ENCODE data around the gene PLXNC1. TPM values are rescaled to one million over a fixed set of nuclear protein-coding genes. Genes with fewer than 3 reads are reported as not detected.

The PLXNC1 gene
- total and polyA plus RNA-seq, 4 donors, result 1.7 to 70.0 (median 36.3) TPM

- no peak for DNase-seq
Measured at GRCh38 chr12:94225506-94225905, 77.1 kb downstream of the PLXNC1 start.

DNA sequence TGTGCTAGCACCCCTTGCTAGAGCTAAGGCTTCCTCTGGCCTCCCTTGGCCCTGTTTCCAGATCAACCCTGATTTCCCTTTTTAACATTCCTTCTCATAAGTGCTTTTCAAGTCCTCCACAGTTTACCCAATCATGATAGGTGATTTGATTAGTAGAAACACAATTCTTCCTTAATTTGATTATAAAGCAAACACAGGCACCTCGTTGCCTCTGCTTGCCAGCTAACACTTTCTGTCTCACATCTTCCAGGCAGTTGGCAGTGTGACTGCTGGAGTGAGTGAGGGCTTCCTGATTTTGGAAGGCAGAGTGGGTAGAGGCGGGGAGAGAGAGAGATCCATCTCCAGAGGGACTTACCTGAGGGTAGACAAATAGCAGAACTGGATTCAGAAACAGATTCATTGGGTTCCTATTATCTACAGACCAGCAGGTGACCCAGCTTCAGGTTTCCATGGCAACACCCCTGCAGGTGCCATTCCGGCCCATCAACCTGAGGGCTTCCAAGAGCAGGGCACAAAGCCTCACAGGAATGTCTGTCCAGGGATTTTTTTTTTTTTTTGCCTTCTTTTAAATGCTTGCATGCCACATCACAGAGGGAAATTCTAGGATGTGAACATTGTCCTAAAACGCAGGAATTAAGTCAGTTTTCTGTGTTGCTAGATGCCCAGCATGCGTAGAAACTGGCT, 77.7 kb downstream of the PLXNC1 start:
- no peak overlapping the region for H3K9ac ChIP-seq (ENCODE audit: insufficient read depth in 1 of 2, low read length in 2 of 2)
- H3K4me1 ChIP-seq (ENCODE audit: control insufficient read depth in 5 of 5, insufficient read depth in 5 of 5, low read length in 5 of 5), result peaks cover 0 to 1% (median 0%) of the 10 kb centered on the region in 5 donors
- 83 to 87% methylated on average over 5 of the region's 5 CpGs for WGBS, 2 donors
- H3K4me3 ChIP-seq, result no peak overlapping the region
- H3K36me3 ChIP-seq (ENCODE audit: control insufficient read depth in 4 of 4, insufficient read depth in 4 of 4, low read length in 4 of 4), result peaks cover 0 to 2% (median 0%) of the 10 kb centered on the region in 4 donors
- H3K27ac ChIP-seq (ENCODE audit: low read depth in 1 of 2, low read length in 1 of 2), result no peak overlapping the region
- no peaks in the 10 kb centered on the region for H3K9me3 ChIP-seq (ENCODE audit: control insufficient read depth in 4 of 4, insufficient read depth in 3 of 4, low read length in 3 of 4)
- DNase-seq, result peak in 1 of 3 donors; percentile 13
- no peak for ATAC-seq (ENCODE audit: insufficient read depth, low FRiP score)
- H3K27me3 ChIP-seq (ENCODE audit: control insufficient read depth in 3 of 3, insufficient read depth in 3 of 3, low read length in 2 of 3), result no peaks in the 10 kb centered on the region
- TF ChIP-seq, protein P1, sequence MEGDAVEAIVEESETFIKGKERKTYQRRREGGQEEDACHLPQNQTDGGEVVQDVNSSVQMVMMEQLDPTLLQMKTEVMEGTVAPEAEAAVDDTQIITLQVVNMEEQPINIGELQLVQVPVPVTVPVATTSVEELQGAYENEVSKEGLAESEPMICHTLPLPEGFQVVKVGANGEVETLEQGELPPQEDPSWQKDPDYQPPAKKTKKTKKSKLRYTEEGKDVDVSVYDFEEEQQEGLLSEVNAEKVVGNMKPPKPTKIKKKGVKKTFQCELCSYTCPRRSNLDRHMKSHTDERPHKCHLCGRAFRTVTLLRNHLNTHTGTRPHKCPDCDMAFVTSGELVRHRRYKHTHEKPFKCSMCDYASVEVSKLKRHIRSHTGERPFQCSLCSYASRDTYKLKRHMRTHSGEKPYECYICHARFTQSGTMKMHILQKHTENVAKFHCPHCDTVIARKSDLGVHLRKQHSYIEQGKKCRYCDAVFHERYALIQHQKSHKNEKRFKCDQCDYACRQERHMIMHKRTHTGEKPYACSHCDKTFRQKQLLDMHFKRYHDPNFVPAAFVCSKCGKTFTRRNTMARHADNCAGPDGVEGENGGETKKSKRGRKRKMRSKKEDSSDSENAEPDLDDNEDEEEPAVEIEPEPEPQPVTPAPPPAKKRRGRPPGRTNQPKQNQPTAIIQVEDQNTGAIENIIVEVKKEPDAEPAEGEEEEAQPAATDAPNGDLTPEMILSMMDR (IDR thresholded peaks at IDR 0.05; ENCODE audit: control extremely low read depth, extremely low read depth), result no peak

More at GRCh38 chr12:94225506-94225905, 77.1 kb downstream of the PLXNC1 start:
- Histone ChIP-seq H3K9ac (ENCODE audit: insufficient read depth in 1 of 2, low read length in 2 of 2) (no peak overlapping the region), H3K27ac (ENCODE audit: low read depth in 1 of 2, low read length in 1 of 2) (no peak overlapping the region), H3K9me3 (ENCODE audit: control insufficient read depth in 4 of 4, insufficient read depth in 3 of 4, low read length in 3 of 4) (no peaks in the 10 kb centered on the region), H3K27me3 (ENCODE audit: control insufficient read depth in 3 of 3, insufficient read depth in 3 of 3, low read length in 2 of 3) (no peaks in the 10 kb centered on the region), H3K4me1 (ENCODE audit: control insufficient read depth in 5 of 5, insufficient read depth in 5 of 5, low read length in 5 of 5) (no peaks in the 10 kb centered on the region), H3K36me3 (ENCODE audit: control insufficient read depth in 4 of 4, insufficient read depth in 4 of 4, low read length in 4 of 4) (peaks cover 0 to 4% (median 0%) of the 10 kb centered on the region in 4 donors), H3K4me3 (no peak overlapping the region)
- WGBS, 2 donors, result 93 to 95% methylated on average over 9 of the region's 9 CpGs
- TF ChIP-seq, protein P1 (IDR thresholded peaks at IDR 0.05; ENCODE audit: control extremely low read depth, extremely low read depth), result no peak
- ATAC-seq (ENCODE audit: insufficient read depth, low FRiP score), result no peak

DNA sequence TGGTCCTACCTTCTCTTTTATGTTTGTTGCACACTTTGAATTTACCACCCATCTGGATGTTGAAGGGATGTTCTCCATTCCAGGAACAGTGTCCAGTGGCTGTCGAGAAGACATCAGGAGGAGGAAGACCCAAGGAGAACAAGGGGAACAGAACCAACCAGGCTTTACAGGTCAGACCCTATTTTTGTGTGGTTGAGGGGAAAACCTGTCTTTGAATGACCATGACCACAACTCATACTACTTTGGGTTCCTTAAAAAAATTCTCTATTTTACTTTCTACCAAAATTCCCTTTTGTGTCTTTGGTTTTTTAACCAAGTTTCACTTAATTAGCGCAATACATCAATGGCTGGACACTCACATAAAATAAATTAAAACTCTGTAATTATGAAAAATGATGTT, 78.7 kb downstream of the PLXNC1 start:
- DNase-seq (no peak), ATAC-seq (ENCODE audit: insufficient read depth, low FRiP score) (no peak)
- TF ChIP-seq, protein P1 (IDR thresholded peaks at IDR 0.05; ENCODE audit: control extremely low read depth, extremely low read depth), result no peak
- 93 to 96% methylated on average over 2 of the region's 2 CpGs for WGBS, 2 donors
- no peaks in the 10 kb centered on the region for H3K9me3 ChIP-seq (ENCODE audit: control insufficient read depth in 4 of 4, insufficient read depth in 3 of 4, low read length in 3 of 4)
- H3K4me1 ChIP-seq (ENCODE audit: control insufficient read depth in 5 of 5, insufficient read depth in 5 of 5, low read length in 5 of 5), result peaks cover 0 to 1% (median 0%) of the 10 kb centered on the region in 5 donors
- no peak overlapping the region for H3K9ac ChIP-seq (ENCODE audit: insufficient read depth in 1 of 2, low read length in 2 of 2)
- no peaks in the 10 kb centered on the region for H3K27me3 ChIP-seq (ENCODE audit: control insufficient read depth in 3 of 3, insufficient read depth in 3 of 3, low read length in 2 of 3)
- no peak overlapping the region for H3K27ac ChIP-seq (ENCODE audit: low read depth in 1 of 2, low read length in 1 of 2)
- peaks cover 0 to 2% (median 0%) of the 10 kb centered on the region in 4 donors for H3K36me3 ChIP-seq (ENCODE audit: control insufficient read depth in 4 of 4, insufficient read depth in 4 of 4, low read length in 4 of 4)
- no peak overlapping the region for H3K4me3 ChIP-seq

Data from lung (tissue), 12 donors.